Neural cell (in vitro differentiated cells): ENCODE data around the gene FCN3.

Experiments
- POLR2AphosphoS5 ChIP-seq: IDR thresholded peaks from 2 replicates; pipeline ENCODE4 v1.6.1; 2012
- RAD21 ChIP-seq: fragments of 450-650 bp; conservative IDR thresholded peaks from 2 replicates; pipeline ENCODE4 v1.6.1; 2014; ENCODE audit warnings: antibody characterized with exemption, mild to moderate bottlenecking, moderate library complexity
- TF ChIP-seq, protein P1 (sequence below): fragments of 450-650 bp; IDR thresholded peaks from 2 replicates; pipeline ENCODE4 v1.5.1; 2014; ENCODE audit warnings: antibody characterized with exemption, mild to moderate bottlenecking, moderate library complexity; ENCODE audit not compliant: poor library complexity, severe bottlenecking

DNA sequence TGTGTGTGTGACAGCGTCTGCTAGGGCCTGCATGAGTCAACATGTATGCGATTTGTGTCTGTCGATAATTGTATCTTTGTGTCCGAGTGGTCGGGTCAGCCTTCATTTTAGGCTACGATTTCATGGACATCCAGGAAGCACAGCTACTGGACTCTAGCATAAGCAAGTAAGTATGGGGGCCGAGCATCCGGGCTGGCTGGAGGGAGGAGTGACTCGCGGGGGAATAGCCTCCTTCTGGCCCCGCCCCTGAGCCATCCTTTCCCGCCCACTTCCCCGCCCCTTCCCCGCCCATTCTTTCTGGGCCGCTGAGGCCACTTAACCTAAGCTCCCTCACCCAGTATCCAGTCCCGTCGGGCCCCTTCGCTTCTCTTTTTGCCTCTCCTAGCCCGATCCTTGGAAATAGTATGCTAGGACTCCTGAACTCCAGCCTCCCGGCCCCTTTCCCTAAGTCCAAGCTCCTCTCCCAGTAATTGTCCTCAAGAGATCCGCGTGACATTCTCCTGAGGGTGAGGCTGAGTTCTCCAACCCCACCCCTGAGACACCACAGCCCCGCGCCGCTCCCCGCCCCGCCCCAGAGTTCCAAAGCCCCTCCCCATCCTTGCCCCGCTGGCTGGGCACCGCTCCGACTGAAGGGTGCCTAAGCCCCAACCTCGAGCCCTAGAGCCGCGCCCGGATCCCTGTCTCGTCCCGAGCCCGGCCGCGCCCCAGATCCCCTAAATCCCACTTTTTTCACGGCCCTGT, 9.1 kb downstream of the FCN3 start:
- TF ChIP-seq, protein P1, sequence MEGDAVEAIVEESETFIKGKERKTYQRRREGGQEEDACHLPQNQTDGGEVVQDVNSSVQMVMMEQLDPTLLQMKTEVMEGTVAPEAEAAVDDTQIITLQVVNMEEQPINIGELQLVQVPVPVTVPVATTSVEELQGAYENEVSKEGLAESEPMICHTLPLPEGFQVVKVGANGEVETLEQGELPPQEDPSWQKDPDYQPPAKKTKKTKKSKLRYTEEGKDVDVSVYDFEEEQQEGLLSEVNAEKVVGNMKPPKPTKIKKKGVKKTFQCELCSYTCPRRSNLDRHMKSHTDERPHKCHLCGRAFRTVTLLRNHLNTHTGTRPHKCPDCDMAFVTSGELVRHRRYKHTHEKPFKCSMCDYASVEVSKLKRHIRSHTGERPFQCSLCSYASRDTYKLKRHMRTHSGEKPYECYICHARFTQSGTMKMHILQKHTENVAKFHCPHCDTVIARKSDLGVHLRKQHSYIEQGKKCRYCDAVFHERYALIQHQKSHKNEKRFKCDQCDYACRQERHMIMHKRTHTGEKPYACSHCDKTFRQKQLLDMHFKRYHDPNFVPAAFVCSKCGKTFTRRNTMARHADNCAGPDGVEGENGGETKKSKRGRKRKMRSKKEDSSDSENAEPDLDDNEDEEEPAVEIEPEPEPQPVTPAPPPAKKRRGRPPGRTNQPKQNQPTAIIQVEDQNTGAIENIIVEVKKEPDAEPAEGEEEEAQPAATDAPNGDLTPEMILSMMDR = no peak
- TF ChIP-seq POLR2AphosphoS5 (no peak), RAD21 (no peak)
